H1 (cell line): ENCODE measurements around the gene GRM5. TPM values are rescaled to one million over a fixed set of nuclear protein-coding genes. Genes with fewer than 3 reads are reported as not detected.
"Not testable (repeated sequence)": the region's sequence is repeated elsewhere in the genome, so short reads cannot be mapped to it uniquely, and the experiment has no call there.

Source experiments
- CTCF ChIA-PET: fragments of 300-600 bp; sonication (Branson Sonifier 250); formaldehyde crosslinking; loops from one replicate; lab custom pipeline; 2021; ENCODE audit not compliant: partially characterized antibody; lab: Charles Lee
- POLR2A ChIA-PET: fragments of 300-600 bp; sonication (Branson Sonifier 250); formaldehyde crosslinking; loops from one replicate; lab custom pipeline; 2021; ENCODE audit warnings: inconsistent platforms; ENCODE audit not compliant: partially characterized antibody; lab: Charles Lee
- DNase-seq, 2 experiments: peaks; one replicate each; pipeline versions ENCODE4 v3.0.0 to v3.0.0-alpha.2; 2010 to 2022; ENCODE audit warnings: low spot score in 2 of 2, low read depth in 1 of 2, mixed read lengths in 1 of 2
- FAIRE-seq: peaks from 2 replicates; lab custom pipeline; 2011; peaks lifted over from hg19 to GRCh38; lab: Jason Lieb, UNC
- H2AFZ ChIP-seq: 2 replicates; pipeline ENCODE4 v1.8.1; 2012; ENCODE audit warnings: low read length, inconsistent platforms
- H2AK5ac ChIP-seq: 2 replicates; pipeline ENCODE4 v1.6.1; 2013; ENCODE audit warnings: low read depth, low read length
- H2BK120ac ChIP-seq: replicated peaks from 2 replicates; pipeline ENCODE3; 2013; ENCODE audit warnings: low read depth, low read length, inconsistent platforms
- H2BK12ac ChIP-seq: 2 replicates; pipeline ENCODE4 v1.6.1; 2013; ENCODE audit warnings: low read depth, low read length
- H2BK15ac ChIP-seq: 2 replicates; pipeline ENCODE4 v1.6.1; 2013; ENCODE audit warnings: low read length
- H2BK20ac ChIP-seq: 2 replicates; pipeline ENCODE4 v1.6.1; 2013; ENCODE audit warnings: low read length
- H2BK5ac ChIP-seq: 2 replicates; pipeline ENCODE4 v1.6.1; 2013; ENCODE audit warnings: low read depth, low read length
- H3K14ac ChIP-seq: 2 replicates; pipeline ENCODE4 v1.6.1; 2013; ENCODE audit warnings: inconsistent platforms; ENCODE audit not compliant: insufficient read length
- H3K18ac ChIP-seq: 2 replicates; pipeline ENCODE4 v1.6.1; 2013; ENCODE audit warnings: low read length; ENCODE audit errors: extremely low read depth
- H3K23ac ChIP-seq: 2 replicates; pipeline ENCODE4 v1.6.1; 2013; ENCODE audit warnings: inconsistent platforms; ENCODE audit not compliant: insufficient read length
- H3K23me2 ChIP-seq: 2 replicates; pipeline ENCODE4 v1.6.1; 2013; ENCODE audit warnings: low read depth, low read length
- H3K27ac ChIP-seq: 2 replicates; pipeline ENCODE4 v1.6.1; 2011; ENCODE audit warnings: low read depth, low read length, inconsistent platforms
- H3K27me3 ChIP-seq, 4 experiments: replicated peaks in 1 of 4; 1 replicate in 1 of 4; 2 replicates in 3 of 4; pipeline versions ENCODE4 v1.6.1 to v1.8.1; 2011 to 2013; ENCODE audit warnings: low read length in 3 of 4, mild to moderate bottlenecking in 3 of 4, inconsistent platforms in 2 of 4, mixed read lengths in 2 of 4, moderate library complexity in 1 of 4; ENCODE audit not compliant: control insufficient read depth in 3 of 4, insufficient read depth in 3 of 4; ENCODE audit errors: extremely low read depth in 1 of 4
- H3K36me3 ChIP-seq, 4 experiments: 2 replicates each; pipeline versions ENCODE4 v1.6.1 to v1.8.1; 2011 to 2013; ENCODE audit warnings: mild to moderate bottlenecking in 4 of 4, low read length in 3 of 4, moderate library complexity in 2 of 4, control low read depth in 1 of 4, inconsistent platforms in 1 of 4; ENCODE audit not compliant: insufficient read depth in 4 of 4, control insufficient read depth in 2 of 4
- H3K4ac ChIP-seq: replicated peaks from 2 replicates; pipeline ENCODE3; 2013; ENCODE audit warnings: low read length, low read depth, mixed read lengths, inconsistent platforms; ENCODE audit not compliant: insufficient read length
- H3K4me1 ChIP-seq, 4 experiments: replicated peaks in 1 of 4; 1 replicate in 1 of 4; 2 replicates in 3 of 4; pipeline versions ENCODE4 v1.6.1 to v1.8.1; 2011 to 2013; ENCODE audit warnings: low read length in 3 of 4, inconsistent platforms in 2 of 4, mixed read lengths in 1 of 4; ENCODE audit not compliant: insufficient read depth in 4 of 4, control insufficient read depth in 3 of 4
- H3K4me2 ChIP-seq, 2 experiments: 2 replicates each; pipeline versions ENCODE4 v1.6.1 to v1.8.1; 2011 to 2013; ENCODE audit warnings: low read depth in 2 of 2, low read length in 2 of 2, control low read depth in 1 of 2, inconsistent platforms in 1 of 2, mild to moderate bottlenecking in 1 of 2; ENCODE audit not compliant: insufficient read depth in 1 of 2
- H3K4me3 ChIP-seq, 4 experiments: fragments of 200-600, 300-600 bp in 1 of 4; sonication (generic), shearing (Covaris generic), sonication (Bioruptor Twin) in 1 of 4; 2 replicates each; pipeline versions ENCODE4 v1.5.1 to v1.8.1; 2011 to 2016; ENCODE audit warnings: low read length in 4 of 4, low read depth in 3 of 4, control low read depth in 2 of 4, inconsistent platforms in 2 of 4, mild to moderate bottlenecking in 2 of 4, mixed read lengths in 1 of 4, moderate library complexity in 1 of 4; ENCODE audit not compliant: insufficient read depth in 2 of 4; ENCODE audit errors: extremely low read depth in 1 of 4
- H3K56ac ChIP-seq: replicated peaks from 2 replicates; pipeline ENCODE3; 2013; ENCODE audit warnings: low read depth, mild to moderate bottlenecking, mixed read lengths, low read length, inconsistent platforms; ENCODE audit not compliant: insufficient read length
- H3K79me1 ChIP-seq: 2 replicates; pipeline ENCODE4 v1.6.1; 2013; ENCODE audit warnings: low read depth, low read length, control low read depth
- H3K79me2 ChIP-seq, 2 experiments: 2 replicates each; pipeline versions ENCODE4 v1.6.1 to v1.8.1; 2012 to 2013; ENCODE audit warnings: low read length in 2 of 2, mild to moderate bottlenecking in 2 of 2, inconsistent platforms in 1 of 2; ENCODE audit not compliant: insufficient read depth in 2 of 2, control insufficient read depth in 1 of 2
- H3K9ac ChIP-seq, 4 experiments: replicated peaks in 1 of 4; 1 replicate in 1 of 4; 2 replicates in 3 of 4; pipeline versions ENCODE4 v1.6.1 to v1.8.1; 2011 to 2013; ENCODE audit warnings: low read depth in 3 of 4, low read length in 3 of 4, control low read depth in 2 of 4, mild to moderate bottlenecking in 2 of 4, moderate library complexity in 2 of 4, inconsistent platforms in 1 of 4; ENCODE audit errors: extremely low read depth in 1 of 4
- H3K9me3 ChIP-seq, 2 experiments: 2 replicates each; pipeline versions ENCODE4 v1.6.1 to v1.8.1; 2012 to 2013; ENCODE audit warnings: mild to moderate bottlenecking in 2 of 2, moderate library complexity in 2 of 2, control low read depth in 1 of 2, inconsistent platforms in 1 of 2, low read depth in 1 of 2, low read length in 1 of 2, mixed read lengths in 1 of 2; ENCODE audit not compliant: insufficient read depth in 2 of 2
- H4K20me1 ChIP-seq, 2 experiments: replicated peaks in 1 of 2; 2 replicates each; pipeline versions ENCODE3 to v1.8.1; 2011 to 2013; ENCODE audit warnings: inconsistent platforms in 2 of 2, low read length in 2 of 2, mild to moderate bottlenecking in 1 of 2; ENCODE audit not compliant: insufficient read depth in 2 of 2, control insufficient read depth in 1 of 2
- H4K5ac ChIP-seq: 2 replicates; pipeline ENCODE4 v1.6.1; 2013; ENCODE audit warnings: low read length, low read depth, mixed read lengths, inconsistent platforms; ENCODE audit not compliant: insufficient read length
- H4K8ac ChIP-seq: 2 replicates; pipeline ENCODE4 v1.8.0; 2013; ENCODE audit warnings: mild to moderate bottlenecking, moderate library complexity, low read length, inconsistent platforms; ENCODE audit not compliant: insufficient read depth; ENCODE audit errors: extremely low read depth
- H4K91ac ChIP-seq: replicated peaks from 2 replicates; pipeline ENCODE3; 2013; ENCODE audit warnings: low read length, mixed read lengths, inconsistent platforms; ENCODE audit not compliant: insufficient read length
- POLR2AphosphoS5 ChIP-seq: IDR thresholded peaks from 2 replicates; pipeline ENCODE4 v1.6.1; 2011; ENCODE audit warnings: low read depth, low read length
- WGBS, 2 experiments: shearing (Covaris generic) in 1 of 2; methylation state at CpG; one replicate each; pipeline versions ENCODE4 v1.1.6 to v1.1.7; 2013 to 2015; ENCODE audit warnings: low lambda C conversion rate in 2 of 2, mixed read lengths in 2 of 2, inconsistent platforms in 1 of 2, low coverage in 1 of 2, missing lambda C conversion rate in 1 of 2; ENCODE audit not compliant: insufficient replicate concordance in 2 of 2, insufficient coverage in 1 of 2, insufficient read length in 1 of 2; ENCODE audit errors: extremely low coverage in 1 of 2, missing lambda C conversion rate in 1 of 2; 5-methylcytosine and 5-hydroxymethylcytosine counted together
- polyA plus RNA-seq, 7 experiments: library from polyadenylated mRNA; depleted of rRNA in 3 of 7; stranded (reverse) in 5 of 7; unstranded in 2 of 7; fragments of >200 nt in 5 of 7; fragments of 200-250 nt in 2 of 7; gene quantifications; 1 replicate in 5 of 7; 2 replicates in 1 of 7; 4 replicates in 1 of 7; pipeline versions ENCODE4 v1.2.1 to v1.2.3, GENCODE V29; 2011 to 2013; ENCODE audit warnings: missing spikeins in 2 of 7, mixed read lengths in 2 of 7
- total RNA-seq: library from RNA; stranded (reverse); fragmentation: NEBNext Ultra II Directional; extraction: Animal tissue kit (Norgen Biotek cat#: 25700); gene quantifications from 2 replicates; pipeline ENCODE4 v1.2.1, GENCODE V29; 2021

The GRM5 gene
- total and polyA plus RNA-seq, 2 of the 8 experiments (the other 6 are each of a cell fraction or from before 2014, with no cell fraction given) = 0.15 to 0.43 TPM

GRCh38 chr11:88972210-88972609 is 93.6 kb downstream of the GRM5 start (continued):
- TF ChIP-seq POLR2AphosphoS5 = no peak

- H3K4me1 ChIP-seq, H3K14ac ChIP-seq, H3K23me2 ChIP-seq, H3K4me3 ChIP-seq, H3K27me3 ChIP-seq, H2AFZ ChIP-seq, H2BK5ac ChIP-seq, H4K91ac ChIP-seq, H2BK20ac ChIP-seq, H2AK5ac ChIP-seq, H3K56ac ChIP-seq, H2BK12ac ChIP-seq, H3K27ac ChIP-seq, H3K9ac ChIP-seq, H4K5ac ChIP-seq, H2BK15ac ChIP-seq, H4K8ac ChIP-seq, H3K36me3 ChIP-seq, H3K23ac ChIP-seq, H3K79me2 ChIP-seq, H4K20me1 ChIP-seq, DNase-seq, CTCF ChIA-PET, FAIRE-seq, H3K4me2 ChIP-seq, H3K9me3 ChIP-seq, H3K4ac ChIP-seq, POLR2A ChIA-PET, H3K79me1 ChIP-seq, H3K18ac ChIP-seq, H2BK120ac ChIP-seq: not testable (repeated sequence)
- WGBS, 2 experiments = 87% methylated on average over 2 of the region's 2 CpGs; no CpG with 5 or more reads in 1 of the 2 experiments
These were observed 104.2 kb downstream of the GRM5 start for GRCh38 chr11:88961621-88962020.
